Measurements from ENCODE around the gene CEACAM5. TPM values are rescaled to one million over a fixed set of nuclear protein-coding genes. Genes with fewer than 3 reads are reported as not detected.
"Not testable (repeated sequence)": the region's sequence is repeated elsewhere in the genome, so short reads cannot be mapped to it uniquely, and the experiment has no call there.

Gene CEACAM5
- total RNA-seq, 1 experiment from 2014 or later: 1.3 TPM

- Histone ChIP-seq H3K36me3 (ENCODE audit: control insufficient read depth, insufficient read depth, low read length) (no peaks in the 10 kb centered on the region), H3K9me3 (no peaks in the 10 kb centered on the region), H3K4me3 (ENCODE audit: low read depth, low read length) (no peak overlapping the region), H3K27me3 (replicated peaks; ENCODE audit: control insufficient read depth, insufficient read depth, low read length) (no peaks in the 10 kb centered on the region), H3K4me1 (peaks cover 17% of the 10 kb centered on the region; the same call in 1 of the 2 replicates)
- BruUV-seq (replicated peaks): no TSS peak
- Mint-ChIP-seq H3K36me3 (ENCODE audit: insufficient read depth, unreplicated experiment) (no peaks in the 10 kb centered on the region), H3K27ac (ENCODE audit: unreplicated experiment) (no peak overlapping the region), H3K27me3 (ENCODE audit: insufficient read depth, unreplicated experiment) (no peaks in the 10 kb centered on the region), H3K4me1 (ENCODE audit: low read depth, unreplicated experiment) (peaks cover 24% of the 10 kb centered on the region), H3K9me3 (ENCODE audit: unreplicated experiment) (no peaks in the 10 kb centered on the region), H3K4me3 (ENCODE audit: unreplicated experiment) (no peak overlapping the region)
- intact Hi-C loops (cut with micrococcal nuclease; ENCODE audit: unreplicated experiment): loop anchor here (1.0 to 5.0 kb wide), 2 partner anchors 39 to 103 kb away; no protein-coding TSS in a partner anchor
- POLR2A ChIA-PET: no interaction called here
- no peak for TF ChIP-seq CTCF (IDR thresholded peaks at IDR 0.05; ENCODE audit: insufficient read depth in 1 of 2, low read depth in 1 of 2, low read length in 1 of 2, severe bottlenecking in 1 of 2, unreplicated experiment in 1 of 2)
- no peak for DNase-seq
- CTCF ChIA-PET: interaction anchor here (1.4 to 3.9 kb wide), 3 partner anchors 9 to 41 kb away, joined by 3 to 38 read pairs (median 10); no protein-coding TSS in a partner anchor
These were observed 37.3 kb downstream of the CEACAM5 start for GRCh38 chr19:41745756-41746155.

- no peaks in the 10 kb centered on the region for H3K36me3 Mint-ChIP-seq (ENCODE audit: insufficient read depth, unreplicated experiment)
- intact Hi-C loops (cut with micrococcal nuclease; ENCODE audit: unreplicated experiment): loop anchor here (1.0 to 5.0 kb wide), 2 partner anchors 40 to 104 kb away; no protein-coding TSS in a partner anchor
- H3K27me3 Mint-ChIP-seq (ENCODE audit: insufficient read depth, unreplicated experiment): no peaks in the 10 kb centered on the region
- no peak overlapping the region for H3K27ac Mint-ChIP-seq (ENCODE audit: unreplicated experiment)
- no TSS peak for BruUV-seq (replicated peaks)
- Histone ChIP-seq H3K4me1 (peaks cover 15% of the 10 kb centered on the region; the same call in 1 of the 2 replicates), H3K9me3 (no peaks in the 10 kb centered on the region), H3K4me3 (ENCODE audit: low read depth, low read length) (no peak overlapping the region), H3K27me3 (replicated peaks; ENCODE audit: control insufficient read depth, insufficient read depth, low read length) (no peaks in the 10 kb centered on the region), H3K36me3 (ENCODE audit: control insufficient read depth, insufficient read depth, low read length) (no peaks in the 10 kb centered on the region)
- ChIA-PET POLR2A (no interaction called here), CTCF (interaction anchor here (0.5 to 3.9 kb wide), 5 partner anchors 8 to 105 kb away, joined by 3 to 38 read pairs (median 3); no protein-coding TSS in a partner anchor)
- no peaks in the 10 kb centered on the region for H3K9me3 Mint-ChIP-seq (ENCODE audit: unreplicated experiment)
- DNase-seq: peak; percentile 73 to 76
- peaks cover 16% of the 10 kb centered on the region for H3K4me1 Mint-ChIP-seq (ENCODE audit: low read depth, unreplicated experiment)
- peak; percentile 85 to 90 for TF ChIP-seq CTCF (IDR thresholded peaks at IDR 0.05; ENCODE audit: insufficient read depth in 1 of 2, low read depth in 1 of 2, low read length in 1 of 2, severe bottlenecking in 1 of 2, unreplicated experiment in 1 of 2)
- H3K4me3 Mint-ChIP-seq (ENCODE audit: unreplicated experiment): no peak overlapping the region
These were observed 38.3 kb downstream of the CEACAM5 start for GRCh38 chr19:41746593-41747227.

GRCh38 chr19:41748012-41748411 lies 39.6 kb downstream of the CEACAM5 start:
- no peaks in the 10 kb centered on the region for H3K9me3 Mint-ChIP-seq (ENCODE audit: unreplicated experiment)
- intact Hi-C loops (cut with micrococcal nuclease; ENCODE audit: unreplicated experiment): loop anchor here (5.0 kb wide), 1 partner anchor 106 kb away; no protein-coding TSS in a partner anchor
- H3K4me3 Mint-ChIP-seq (ENCODE audit: unreplicated experiment): no peak overlapping the region

GRCh38 chr19:41750248-41751134 lies 42.1 kb downstream of the CEACAM5 start:
- peaks cover 24% of the 10 kb centered on the region for H3K4me1 ChIP-seq
- CTCF ChIA-PET: interaction anchor here (0.6 to 2.8 kb wide), 2 partner anchors 29 to 43 kb away, joined by 3 to 19 read pairs; no protein-coding TSS in a partner anchor
- peaks cover 22% of the 10 kb centered on the region for H3K4me1 Mint-ChIP-seq (ENCODE audit: low read depth, unreplicated experiment)
- H3K4me3 Mint-ChIP-seq (ENCODE audit: unreplicated experiment); H3K36me3 ChIP-seq (ENCODE audit: control insufficient read depth, insufficient read depth, low read length); H3K9me3 Mint-ChIP-seq (ENCODE audit: unreplicated experiment); POLR2A ChIA-PET; H3K4me3 ChIP-seq (ENCODE audit: low read depth, low read length); H3K27me3 Mint-ChIP-seq (ENCODE audit: insufficient read depth, unreplicated experiment); H3K27me3 ChIP-seq (replicated peaks; ENCODE audit: control insufficient read depth, insufficient read depth, low read length); H3K36me3 Mint-ChIP-seq (ENCODE audit: insufficient read depth, unreplicated experiment); H3K27ac Mint-ChIP-seq (ENCODE audit: unreplicated experiment); intact Hi-C loops (cut with micrococcal nuclease; ENCODE audit: unreplicated experiment); H3K9me3 ChIP-seq; DNase-seq; BruUV-seq (replicated peaks): not testable (repeated sequence)

More at GRCh38 chr19:41748012-41748411, 39.6 kb downstream of the CEACAM5 start:
- TF ChIP-seq CTCF (IDR thresholded peaks at IDR 0.05; ENCODE audit: insufficient read depth in 1 of 2, low read depth in 1 of 2, low read length in 1 of 2, severe bottlenecking in 1 of 2, unreplicated experiment in 1 of 2): no peak
- H3K27me3 ChIP-seq (replicated peaks; ENCODE audit: control insufficient read depth, insufficient read depth, low read length): no peaks in the 10 kb centered on the region
- DNase-seq: no peak
- H3K27me3 Mint-ChIP-seq (ENCODE audit: insufficient read depth, unreplicated experiment): no peaks in the 10 kb centered on the region
- H3K4me1 Mint-ChIP-seq (ENCODE audit: low read depth, unreplicated experiment): peaks cover 16% of the 10 kb centered on the region
- no peaks in the 10 kb centered on the region for H3K36me3 ChIP-seq (ENCODE audit: control insufficient read depth, insufficient read depth, low read length)
- ChIA-PET CTCF (interaction anchor here (3.9 kb wide), 1 partner anchor 41 kb away, joined by 38 read pairs; no protein-coding TSS in a partner anchor), POLR2A (no interaction called here)
- no peak overlapping the region for H3K27ac Mint-ChIP-seq (ENCODE audit: unreplicated experiment)
- H3K4me1 ChIP-seq: peaks cover 15% of the 10 kb centered on the region; the same call in 1 of the 2 replicates
- H3K36me3 Mint-ChIP-seq (ENCODE audit: insufficient read depth, unreplicated experiment): no peaks in the 10 kb centered on the region
- H3K4me3 ChIP-seq (ENCODE audit: low read depth, low read length): no peak overlapping the region
- no peaks in the 10 kb centered on the region for H3K9me3 ChIP-seq
- BruUV-seq (replicated peaks): no TSS peak
